K562 (cell line): ENCODE results near the gene NDUFA3. TPM values are rescaled to one million over a fixed set of nuclear protein-coding genes. Genes with fewer than 3 reads are reported as not detected.

Source experiments
- ARID2 ChIP-seq: fragments of 450-650 bp; IDR thresholded peaks from 2 replicates; pipeline ENCODE4 v1.6.1; 2017; ENCODE audit warnings: antibody characterized with exemption, mild to moderate bottlenecking
- EHMT2 ChIP-seq: fragments of 450-650 bp; IDR thresholded peaks from 2 replicates; pipeline ENCODE4 v1.6.1; 2018; ENCODE audit warnings: antibody characterized with exemption
- FOXK2 ChIP-seq, 2 experiments: fragments of 450-650 bp; IDR thresholded peaks in 1 of 2; conservative IDR thresholded peaks in 1 of 2; 2 replicates each; pipeline ENCODE4 v1.6.1; 2016; ENCODE audit warnings: low read depth in 2 of 2, mild to moderate bottlenecking in 1 of 2
- GTF2E2 ChIP-seq: fragments of 200-800 bp; sonication (Bioruptor generic); IDR thresholded peaks from 2 replicates; pipeline ENCODE4 v1.6.1; 2016; ENCODE audit warnings: missing genetic modification characterization, missing compliant biosample characterization
- HLTF ChIP-seq: fragments of 450-650 bp; IDR thresholded peaks from 2 replicates; pipeline ENCODE4 v1.6.1; 2016
- KAT7 ChIP-seq: sonication (generic); formaldehyde crosslinking; IDR thresholded peaks from 2 replicates; pipeline ENCODE4 v1.8.0; 2022; ENCODE audit warnings: missing genetic modification reagents, mild to moderate bottlenecking, borderline replicate concordance
- MTF1 ChIP-seq: fragments of 250-450 bp; sonication (Bioruptor Pico); IDR thresholded peaks from 2 replicates; pipeline ENCODE4 v1.9.0; 2021; ENCODE audit warnings: moderate library complexity, mild to moderate bottlenecking, inconsistent platforms, borderline replicate concordance
- MYBL2 ChIP-seq, 2 experiments: fragments of 450-650 bp in 1 of 2; sonication (generic) in 1 of 2; formaldehyde crosslinking in 1 of 2; IDR thresholded peaks; 2 replicates each; pipeline versions ENCODE4 v1.6.1 to v1.8.1; 2017 to 2022; ENCODE audit warnings: borderline replicate concordance in 1 of 2, inconsistent platforms in 1 of 2, low read depth in 1 of 2, mild to moderate bottlenecking in 1 of 2, missing genetic modification reagents in 1 of 2, moderate library complexity in 1 of 2
- NR2C1 ChIP-seq, 2 experiments: fragments of 450-650 bp; IDR thresholded peaks; 2 replicates each; pipeline ENCODE4 v1.6.1; 2017; ENCODE audit warnings: mild to moderate bottlenecking in 2 of 2, antibody characterized with exemption in 1 of 2, inconsistent platforms in 1 of 2, missing compliant biosample characterization in 1 of 2, missing genetic modification characterization in 1 of 2
- SNRNP70 ChIP-seq: fragments of 200-400 bp; formaldehyde crosslinking; optimal IDR thresholded peaks from 2 replicates; pipeline ENCODE3; 2017; ENCODE audit warnings: low read depth, low read length
- TAF15 ChIP-seq: fragments of 200-400 bp; formaldehyde crosslinking; IDR thresholded peaks from 2 replicates; pipeline ENCODE4 v1.6.1; 2017; ENCODE audit warnings: mild to moderate bottlenecking, low read depth, low read length, moderate library complexity
- TBL1XR1 ChIP-seq, 2 experiments: IDR thresholded peaks; 2 replicates each; pipeline ENCODE4 v1.6.1; 2012; ENCODE audit warnings: improper control_type of control experiment in 2 of 2, low read length in 2 of 2, mild to moderate bottlenecking in 1 of 2
- ZC3H4 ChIP-seq: sonication (generic); formaldehyde crosslinking; IDR thresholded peaks from 2 replicates; pipeline ENCODE4 v1.9.0; 2021; ENCODE audit warnings: missing genetic modification reagents, borderline replicate concordance
- ZFP30 ChIP-seq: fragments of 250-450 bp; sonication (Bioruptor Pico); IDR thresholded peaks from 2 replicates; pipeline ENCODE4 v1.8.0; 2022; ENCODE audit warnings: moderate library complexity, mild to moderate bottlenecking, inconsistent platforms, borderline replicate concordance
- ZKSCAN1 ChIP-seq: fragments of 150-350 bp; IDR thresholded peaks from 2 replicates; pipeline ENCODE4 v1.6.1; 2016; ENCODE audit warnings: low read depth, low read length
- ZNF518B ChIP-seq: fragments of 250-450 bp; sonication (Bioruptor Pico); IDR thresholded peaks from 2 replicates; pipeline ENCODE4 v1.5.0; 2021; ENCODE audit warnings: mild to moderate bottlenecking, moderate library complexity
- ZNF79 ChIP-seq: fragments of 250-450 bp; sonication (Bioruptor Pico); IDR thresholded peaks from 2 replicates; pipeline ENCODE4 v1.4.0; 2020; ENCODE audit warnings: low read depth, mild to moderate bottlenecking, moderate library complexity
- polyA plus RNA-seq, 8 experiments: library from polyadenylated mRNA; depleted of rRNA in 4 of 8; stranded (reverse) in 5 of 8; unstranded in 3 of 8; fragments of >200 nt; fragmentation: Nextera tagmentation in 2 of 8; fragmentation: Illumina TruSeq in 1 of 8; extraction: Ambion mirVana in 2 of 8; extraction: Trizol in 1 of 8; gene quantifications; 2 replicates each; pipeline versions ENCODE4 v1.2.1 to v1.2.3, GENCODE V29; 2011 to 2014; ENCODE audit warnings: inconsistent platforms in 1 of 8, missing spikeins in 1 of 8
- total RNA-seq, 7 experiments: library from RNA; depleted of rRNA in 6 of 7; stranded (reverse); fragments of >200 nt in 6 of 7; fragmentation: Illumina TruSeq in 2 of 7; extraction: Trizol in 2 of 7; gene quantifications; 2 replicates each; pipeline versions ENCODE4 v1.2.1 to v1.2.3, GENCODE V29; 2011 to 2021; ENCODE audit warnings: low replicate concordance in 1 of 7

The NDUFA3 gene
- total and polyA plus RNA-seq, 9 of the 15 experiments (the other 6 are each of a cell fraction or from before 2014, with no cell fraction given), result 39.2 to 279 (median 138) TPM

GRCh38 chr19:54096617-54097106 lies 6.0 kb upstream of the NDUFA3 start (continued):
- TF ChIP-seq MYBL2 (IDR thresholded peaks at IDR 0.05; ENCODE audit: low read depth) (no peak), MYBL2 (CRISPR knock-in tag; IDR thresholded peaks at IDR 0.05; ENCODE audit: borderline replicate concordance) (no peak), ZNF79 (CRISPR knock-in tag) (no peak), MTF1 (CRISPR knock-in tag) (no peak), TAF15 (no peak), ZC3H4 (CRISPR knock-in tag) (no peak), KAT7 (CRISPR knock-in tag) (no peak), ZKSCAN1 (no peak), GTF2E2 (tag) (no peak), EHMT2 (0 out of 2 replicates have a peak, but pooled peaks have one; percentile 30), NR2C1 (IDR thresholded peaks at IDR 0.05) (no peak), NR2C1 (tag; IDR thresholded peaks at IDR 0.05) (no peak), FOXK2 (conservative IDR thresholded peaks at IDR 0.05 in 1 of 2, IDR thresholded peaks at IDR 0.05 in 1 of 2; ENCODE audit: low read depth in 2 of 2) (0 out of 4 replicates have a peak, but pooled peaks have one; percentile 17 to 51), ZFP30 (no peak), ARID2 (0 out of 2 replicates have a peak, but pooled peaks have one; percentile 52), SNRNP70 (no peak), TBL1XR1 (IDR thresholded peaks at IDR 0.05; ENCODE audit: low read length in 2 of 2) (no peak), HLTF (0 out of 2 replicates have a peak, but pooled peaks have one; percentile 40), ZNF518B (no peak)
- TF ChIP-seq, all 486 proteins: peak for 46
